Measurements from ENCODE around the gene ZNF30. TPM values are rescaled to one million over a fixed set of nuclear protein-coding genes. Genes with fewer than 3 reads are reported as not detected.
"Not testable (repeated sequence)": the region's sequence is repeated elsewhere in the genome, so short reads cannot be mapped to it uniquely, and the experiment has no call there.

Gene ZNF30
- total RNA-seq, 4 donors from 2014 or later = 1.2 to 4.3 (median 3.1) TPM

DNA sequence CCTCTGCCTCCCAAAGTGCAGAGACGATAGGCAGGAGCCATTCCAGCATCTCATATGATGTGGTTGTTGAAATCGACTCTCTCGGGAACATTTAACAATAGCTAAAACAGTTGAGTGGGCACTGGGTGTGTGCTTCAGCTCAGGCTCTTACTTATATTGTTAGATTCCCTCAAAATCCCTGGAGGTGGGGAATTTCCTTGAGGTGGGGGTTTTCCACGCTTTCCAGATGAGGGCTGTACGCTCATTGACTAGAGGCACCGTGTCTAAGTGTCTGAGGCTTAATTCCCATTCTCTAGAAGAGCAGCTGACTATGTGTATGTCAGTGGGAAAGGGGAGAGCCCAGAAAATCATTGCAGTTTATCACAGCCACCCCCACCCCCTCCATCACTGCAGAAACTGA is 62.6 kb downstream of the ZNF30 start:
- Histone ChIP-seq H3K4me1 (peaks cover 0 to 3% (median 0%) of the 10 kb centered on the region in 4 donors), H3K4me3 (no peak overlapping the region), H3K27me3 (no peaks in the 10 kb centered on the region), H3K36me3 (no peaks in the 10 kb centered on the region), H3K9me3 (no peaks in the 10 kb centered on the region), H3K27ac (no peak overlapping the region)
- no peak for DNase-seq (ENCODE audit: low spot score in 2 of 2)
- WGBS, 2 donors = 60 to 61% methylated on average over 6 of the region's 6 CpGs
- no peak for TF ChIP-seq EP300 (IDR thresholded peaks at IDR 0.05)
- TF ChIP-seq, protein P1, sequence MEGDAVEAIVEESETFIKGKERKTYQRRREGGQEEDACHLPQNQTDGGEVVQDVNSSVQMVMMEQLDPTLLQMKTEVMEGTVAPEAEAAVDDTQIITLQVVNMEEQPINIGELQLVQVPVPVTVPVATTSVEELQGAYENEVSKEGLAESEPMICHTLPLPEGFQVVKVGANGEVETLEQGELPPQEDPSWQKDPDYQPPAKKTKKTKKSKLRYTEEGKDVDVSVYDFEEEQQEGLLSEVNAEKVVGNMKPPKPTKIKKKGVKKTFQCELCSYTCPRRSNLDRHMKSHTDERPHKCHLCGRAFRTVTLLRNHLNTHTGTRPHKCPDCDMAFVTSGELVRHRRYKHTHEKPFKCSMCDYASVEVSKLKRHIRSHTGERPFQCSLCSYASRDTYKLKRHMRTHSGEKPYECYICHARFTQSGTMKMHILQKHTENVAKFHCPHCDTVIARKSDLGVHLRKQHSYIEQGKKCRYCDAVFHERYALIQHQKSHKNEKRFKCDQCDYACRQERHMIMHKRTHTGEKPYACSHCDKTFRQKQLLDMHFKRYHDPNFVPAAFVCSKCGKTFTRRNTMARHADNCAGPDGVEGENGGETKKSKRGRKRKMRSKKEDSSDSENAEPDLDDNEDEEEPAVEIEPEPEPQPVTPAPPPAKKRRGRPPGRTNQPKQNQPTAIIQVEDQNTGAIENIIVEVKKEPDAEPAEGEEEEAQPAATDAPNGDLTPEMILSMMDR (IDR thresholded peaks at IDR 0.05) = no peak
- no peak for TF ChIP-seq POLR2A (IDR thresholded peaks at IDR 0.05)

DNA sequence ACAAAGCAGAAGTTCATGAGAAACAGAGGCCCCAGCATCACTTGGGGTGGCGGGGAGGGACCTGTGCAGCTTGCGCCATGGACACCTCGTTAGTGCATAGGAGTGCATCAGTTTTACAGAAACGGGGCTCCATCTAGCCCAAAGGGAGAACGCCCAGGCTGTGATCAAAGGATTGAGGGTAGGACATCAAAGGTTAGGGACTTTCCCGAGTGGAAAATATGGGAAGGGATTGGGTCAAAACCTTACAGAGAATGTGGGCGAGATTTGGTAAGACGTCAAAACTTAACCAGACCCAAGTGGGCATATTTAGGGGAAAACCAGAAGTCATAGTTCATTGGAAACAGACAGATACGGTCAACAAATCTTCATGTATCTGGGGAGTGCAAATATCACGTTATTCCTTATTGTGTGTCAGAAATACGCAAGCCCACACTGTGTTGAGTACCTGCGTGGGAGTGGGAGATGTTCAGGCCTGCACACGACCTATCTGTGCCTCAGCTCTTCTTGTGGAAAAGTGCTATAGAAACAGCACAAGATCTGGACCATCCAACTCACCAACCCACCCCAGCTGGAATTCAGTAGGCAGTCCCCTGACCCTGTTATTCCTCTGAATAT is 64.0 kb downstream of the ZNF30 start:
- WGBS, 2 donors = 72 to 77% methylated on average over 13 of the region's 13 CpGs
- no peaks in the 10 kb centered on the region for H3K27me3 ChIP-seq
- no peaks in the 10 kb centered on the region for H3K9me3 ChIP-seq
- H3K4me3 ChIP-seq = no peak overlapping the region
- H3K4me1 ChIP-seq = peaks cover 0 to 16% (median 4%) of the 10 kb centered on the region in 4 donors
- TF ChIP-seq POLR2A (IDR thresholded peaks at IDR 0.05) (no peak), EP300 (IDR thresholded peaks at IDR 0.05) (no peak)
- TF ChIP-seq, protein P1 (IDR thresholded peaks at IDR 0.05) = no peak
- H3K36me3 ChIP-seq = no peaks in the 10 kb centered on the region
- no peak for DNase-seq (ENCODE audit: low spot score in 2 of 2)
- H3K27ac ChIP-seq = no peak overlapping the region

DNA sequence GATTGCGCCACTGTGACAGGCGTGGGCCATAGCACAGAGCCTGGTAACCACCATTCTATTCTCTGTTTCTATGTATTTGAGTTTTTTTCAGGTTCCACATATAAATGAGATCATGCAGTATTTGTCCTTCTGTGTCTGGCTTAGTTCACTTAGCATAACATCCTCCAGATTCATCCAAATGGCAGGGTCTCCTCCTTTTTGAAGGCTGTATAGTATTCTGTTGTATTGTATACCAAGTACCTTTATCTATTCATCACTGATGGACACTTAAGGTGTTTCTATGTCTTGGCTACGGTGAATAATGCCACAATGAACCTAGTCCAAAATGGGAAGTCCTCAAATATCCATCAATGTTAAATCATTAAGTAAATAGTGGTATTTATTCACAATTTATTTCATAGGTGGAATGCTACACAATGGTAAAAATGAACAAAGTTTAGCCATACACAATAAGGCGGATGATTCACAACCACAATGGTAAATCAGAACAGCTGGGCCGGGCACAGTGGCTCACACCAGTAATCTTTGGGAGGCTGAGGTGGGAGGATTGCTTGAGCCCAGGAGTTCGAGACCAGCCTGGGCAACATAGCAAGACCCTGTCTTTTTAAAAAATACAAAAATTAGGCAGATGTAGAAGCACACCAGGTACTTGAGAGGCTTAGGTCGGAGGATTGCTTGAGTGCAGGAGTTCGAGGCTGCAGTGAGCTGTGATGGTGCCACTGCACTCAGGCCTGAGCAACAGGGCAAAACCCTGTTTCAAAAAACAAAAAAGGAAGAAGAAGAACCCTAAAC is 65.0 kb downstream of the ZNF30 start:
- H3K36me3 ChIP-seq = no peaks in the 10 kb centered on the region
- TF ChIP-seq EP300 (IDR thresholded peaks at IDR 0.05) (no peak), POLR2A (IDR thresholded peaks at IDR 0.05) (no peak)
- TF ChIP-seq, protein P1 (IDR thresholded peaks at IDR 0.05) = no peak
- H3K4me3 ChIP-seq = no peak overlapping the region
- DNase-seq (ENCODE audit: low spot score in 2 of 2) = no peak
- 90 to 95% methylated on average over 8 of the region's 8 CpGs for WGBS, 2 donors
- H3K27me3 ChIP-seq = no peaks in the 10 kb centered on the region
- H3K4me1 ChIP-seq = peaks cover 0 to 26% (median 5%) of the 10 kb centered on the region in 4 donors
- no peaks in the 10 kb centered on the region for H3K9me3 ChIP-seq
- no peak overlapping the region for H3K27ac ChIP-seq

DNA sequence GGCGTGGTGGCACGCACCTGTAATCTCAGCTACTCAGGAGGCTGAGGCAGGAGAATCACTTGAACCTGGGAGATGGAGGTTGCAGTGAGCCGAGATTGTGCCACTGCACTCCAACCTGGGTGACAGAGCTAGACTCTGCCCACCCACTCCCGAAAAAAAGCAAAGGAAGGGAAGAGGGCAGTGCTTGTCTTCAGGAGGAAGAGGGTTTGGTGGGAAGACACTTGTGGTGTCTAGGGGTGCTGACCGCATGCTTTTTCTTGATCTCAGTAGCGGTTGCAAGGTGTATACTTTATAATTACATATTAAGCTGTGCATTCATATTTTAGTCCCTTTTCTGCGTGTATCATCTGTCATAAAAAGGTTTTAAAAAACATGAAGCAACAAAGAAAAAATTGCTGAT is 65.9 kb downstream of the ZNF30 start:
- 80 to 92% methylated on average over 7 of the region's 7 CpGs for WGBS, 2 donors
- not testable (repeated sequence) for H3K4me3 ChIP-seq; DNase-seq (ENCODE audit: low spot score in 2 of 2); H3K27me3 ChIP-seq; H3K9me3 ChIP-seq; H3K36me3 ChIP-seq; H3K27ac ChIP-seq
- peaks cover 0 to 35% (median 9%) of the 10 kb centered on the region in 4 donors for H3K4me1 ChIP-seq

DNA sequence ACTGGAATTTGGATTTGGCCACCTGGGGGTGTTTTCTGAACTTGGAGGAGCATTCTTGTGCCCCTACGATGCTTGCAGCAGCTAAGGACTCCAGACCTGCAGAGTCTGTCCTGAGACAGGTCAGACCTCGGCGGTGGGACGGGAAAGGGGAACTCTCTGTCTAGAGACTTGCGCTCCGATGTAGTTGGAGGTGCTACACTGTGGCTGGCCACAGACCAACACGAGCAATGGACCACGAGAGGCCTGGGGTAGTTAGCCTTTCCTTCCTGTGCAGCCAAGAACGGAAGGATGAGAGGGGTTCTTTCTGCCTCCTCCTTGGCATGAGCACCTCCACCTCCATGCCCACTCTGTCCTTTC is 67.6 kb downstream of the ZNF30 start:
- peak overlapping the region in 2 of 4 donors; percentile 40 to 100 for H3K27ac ChIP-seq
- no peaks in the 10 kb centered on the region for H3K36me3 ChIP-seq
- TF ChIP-seq EP300 (IDR thresholded peaks at IDR 0.05) = no peak
- TF ChIP-seq, protein P1 (IDR thresholded peaks at IDR 0.05) = no peak
- H3K27me3 ChIP-seq = no peaks in the 10 kb centered on the region
- DNase-seq (ENCODE audit: low spot score in 2 of 2) = no peak
- no peak overlapping the region for H3K4me3 ChIP-seq
- WGBS, 2 donors = 80 to 82% methylated on average over 9 of the region's 9 CpGs
- no peaks in the 10 kb centered on the region for H3K9me3 ChIP-seq
- H3K4me1 ChIP-seq = peaks cover 0 to 52% (median 20%) of the 10 kb centered on the region in 4 donors

Other genes with a start within 250 kb of the ZNF30 start
- 1 to 10 TPM in 2 of 4 donors, under 1 TPM in 2; 0.21 to 1.4 (median 0.71) TPM for gene SCGB2B2, start 249.7 kb upstream of the ZNF30 start, total RNA-seq
- 10 to 100 TPM; 27.0 to 47.3 (median 36.4) TPM for gene ZNF302, start 249.2 kb upstream of the ZNF30 start, total RNA-seq
- 10 to 100 TPM; 16.8 to 47.2 (median 27.0) TPM for gene ZNF181, start 192.7 kb upstream of the ZNF30 start, total RNA-seq
- 10 to 100 TPM; 10.2 to 13.3 (median 11.1) TPM for gene ZNF599, start 153.7 kb upstream of the ZNF30 start, total RNA-seq
- gene ZNF792, start 37.3 kb downstream of the ZNF30 start, total RNA-seq = 1 to 10 TPM; 2.3 to 7.1 (median 5.5) TPM
- 100 to 1,000 TPM in 1 of 4 donors, 10 to 100 TPM in 3; 53.1 to 108 (median 61.6) TPM for gene GRAMD1A, start 73.4 kb downstream of the ZNF30 start, total RNA-seq
- 10 to 100 TPM; 12.8 to 26.7 (median 13.4) TPM for gene SCN1B, start 103.6 kb downstream of the ZNF30 start, total RNA-seq
- gene HPN, start 114.8 kb downstream of the ZNF30 start, total RNA-seq = 1 to 10 TPM in 3 of 4 donors, not detected in 1; 1.3 to 3.5 (median 1.8) TPM
- 10 to 100 TPM; 10.8 to 33.9 (median 16.6) TPM for gene FXYD3, start 188.9 kb downstream of the ZNF30 start, total RNA-seq
- 100 to 1,000 TPM; 207 to 323 (median 302) TPM for gene LGI4, start 208.2 kb downstream of the ZNF30 start, total RNA-seq
- 100 to 1,000 TPM in 1 of 4 donors, 10 to 100 TPM in 3; 72.9 to 193 (median 84.9) TPM for gene FXYD1, start 211.9 kb downstream of the ZNF30 start, total RNA-seq
- 1 to 10 TPM in 3 of 4 donors, not detected in 1; 2.5 to 5.9 (median 5.7) TPM for gene FXYD7, start 216.4 kb downstream of the ZNF30 start, total RNA-seq
- gene FXYD5, start 227.8 kb downstream of the ZNF30 start, total RNA-seq = 10 to 100 TPM; 19.9 to 53.4 (median 37.5) TPM

Data from tibial nerve (tissue), 4 donors.